ENCODE measurements around the gene RAB24. TPM values are rescaled to one million over a fixed set of nuclear protein-coding genes. Genes with fewer than 3 reads are reported as not detected.

RAB24 gene
- total RNA-seq, 3 donors from 2014 or later (not counting 1 experiment from before 2014, with no cell fraction given), result 42.5 to 55.4 (median 49.5) TPM

GRCh38 chr5:177303925-177304391 lies 439 bp upstream of the RAB24 start:
- H3K4me1 Mint-ChIP-seq, result peaks cover 70 to 82% of the 10 kb centered on the region in 2 donors
- H3K4me3 ChIP-seq (ENCODE audit: low read length), result peak overlapping the region; percentile 84
- DNase-seq, result peak in 1 of 2 donors; percentile 54
- H3K4me3 Mint-ChIP-seq, result peak overlapping the region; percentile 92
- H3K27me3 ChIP-seq (ENCODE audit: control insufficient read depth, insufficient read depth, low read length), result no peaks in the 10 kb centered on the region
- H3K27ac ChIP-seq (ENCODE audit: low read length), result peak overlapping the region; percentile 76
- peaks cover 90% of the 10 kb centered on the region for H3K4me1 ChIP-seq (ENCODE audit: control insufficient read depth, insufficient read depth, low read length)
- no peaks in the 10 kb centered on the region for H3K27me3 Mint-ChIP-seq (ENCODE audit: low read depth in 2 of 2)
- ATAC-seq, result peak in 2 of 3 donors; percentile 8 to 9
- no peaks in the 10 kb centered on the region for H3K9me3 ChIP-seq (ENCODE audit: control insufficient read depth, insufficient read depth, low read length)
- no peaks in the 10 kb centered on the region for H3K36me3 Mint-ChIP-seq
- WGBS (ENCODE audit: insufficient coverage), result 2% methylated on average over 25 of the region's 25 CpGs
- no peak for TF ChIP-seq CTCF (IDR thresholded peaks at IDR 0.05)
- H3K9me3 Mint-ChIP-seq, result no peaks in the 10 kb centered on the region
- intact Hi-C loops (cut with micrococcal nuclease), result loop anchor here (5.0 kb wide), 2 partner anchors 153 to 192 kb away; no protein-coding TSS in a partner anchor
- peak overlapping the region; percentile 89 to 96 for H3K27ac Mint-ChIP-seq
- H3K36me3 ChIP-seq (ENCODE audit: control insufficient read depth, insufficient read depth, low read length), result peaks cover 35% of the 10 kb centered on the region

GRCh38 chr5:177302354-177303110 lies 987 bp downstream of the RAB24 start:
- DNase-seq (no peak), ATAC-seq (no peak)
- Histone ChIP-seq H3K36me3 (ENCODE audit: control insufficient read depth, insufficient read depth, low read length) (peaks cover 35% of the 10 kb centered on the region), H3K4me3 (ENCODE audit: low read length) (peak overlapping the region; percentile 93), H3K9me3 (ENCODE audit: control insufficient read depth, insufficient read depth, low read length) (no peaks in the 10 kb centered on the region), H3K27ac (ENCODE audit: low read length) (peak overlapping the region; percentile 39), H3K27me3 (ENCODE audit: control insufficient read depth, insufficient read depth, low read length) (no peaks in the 10 kb centered on the region), H3K4me1 (ENCODE audit: control insufficient read depth, insufficient read depth, low read length) (peaks cover 85% of the 10 kb centered on the region)
- Mint-ChIP-seq H3K27me3 (ENCODE audit: low read depth in 2 of 2) (no peaks in the 10 kb centered on the region), H3K4me1 (peaks cover 73 to 80% of the 10 kb centered on the region in 2 donors), H3K36me3 (no peaks in the 10 kb centered on the region), H3K27ac (peak overlapping the region; percentile 89 to 96), H3K4me3 (peak overlapping the region; percentile 92), H3K9me3 (no peaks in the 10 kb centered on the region)
- TF ChIP-seq CTCF (IDR thresholded peaks at IDR 0.05), result no peak
- intact Hi-C loops (cut with micrococcal nuclease), result loop anchor here (5.0 kb wide), 2 partner anchors 155 to 190 kb away; no protein-coding TSS in a partner anchor
- 38% methylated on average over 24 of the region's 24 CpGs for WGBS (ENCODE audit: insufficient coverage)

- H3K4me1 Mint-ChIP-seq, result peaks cover 73 to 81% of the 10 kb centered on the region in 2 donors
- no peak for ATAC-seq
- TF ChIP-seq CTCF (IDR thresholded peaks at IDR 0.05), result no peak
Observed at GRCh38 chr5:177301503-177302165, 1.9 kb downstream of the RAB24 start.

More at GRCh38 chr5:177301503-177302165, 1.9 kb downstream of the RAB24 start:
- Mint-ChIP-seq H3K4me3 (peak overlapping the region; percentile 92), H3K36me3 (no peaks in the 10 kb centered on the region), H3K27me3 (ENCODE audit: low read depth in 2 of 2) (no peaks in the 10 kb centered on the region), H3K27ac (peak overlapping the region; percentile 89 to 96), H3K9me3 (no peaks in the 10 kb centered on the region)
- peaks cover 27% of the 10 kb centered on the region for H3K36me3 ChIP-seq (ENCODE audit: control insufficient read depth, insufficient read depth, low read length)
- peak in 1 of 2 donors; percentile 48 for DNase-seq
- no peak overlapping the region for H3K4me3 ChIP-seq (ENCODE audit: low read length)
- intact Hi-C loops (cut with micrococcal nuclease), result loop anchor here (5.0 kb wide), 2 partner anchors 156 to 189 kb away; no protein-coding TSS in a partner anchor
- H3K27me3 ChIP-seq (ENCODE audit: control insufficient read depth, insufficient read depth, low read length), result no peaks in the 10 kb centered on the region
- WGBS (ENCODE audit: insufficient coverage), result 85% methylated on average over 7 of the region's 7 CpGs
- H3K9me3 ChIP-seq (ENCODE audit: control insufficient read depth, insufficient read depth, low read length), result no peaks in the 10 kb centered on the region
- H3K4me1 ChIP-seq (ENCODE audit: control insufficient read depth, insufficient read depth, low read length), result peaks cover 84% of the 10 kb centered on the region
- H3K27ac ChIP-seq (ENCODE audit: low read length), result peak overlapping the region; percentile 80

All from natural killer cell (primary cell).